Measurements from ENCODE around the gene RPL28. TPM values are rescaled to one million over a fixed set of nuclear protein-coding genes. Genes with fewer than 3 reads are reported as not detected.

Gene RPL28
- total RNA-seq, 1 experiment from 2014 or later: 2,505 TPM

GRCh38 chr19:55345818-55346724 is 39.7 kb upstream of the RPL28 start:
- DNase-seq (ENCODE audit: low spot score) (no peak), ATAC-seq (no peak)
- peak overlapping the region; percentile 24; the same call in 1 of the 2 replicates for H3K27ac Mint-ChIP-seq
- no peaks in the 10 kb centered on the region for H3K9me3 Mint-ChIP-seq
- no peak overlapping the region for H3K4me3 Mint-ChIP-seq
- H3K27me3 Mint-ChIP-seq (ENCODE audit: low read depth): peaks cover 8% of the 10 kb centered on the region
- no peak for TF ChIP-seq NFATC4 (CRISPR knock-in tag; IDR thresholded peaks at IDR 0.05)
- TF ChIP-seq TEAD4 (CRISPR knock-in tag; IDR thresholded peaks at IDR 0.05): no peak
- TF ChIP-seq ZNF263 (CRISPR knock-in tag; IDR thresholded peaks at IDR 0.05; ENCODE audit: low read depth): no peak
- TF ChIP-seq USF2 (CRISPR knock-in tag; IDR thresholded peaks at IDR 0.05): no peak
- no peak for TF ChIP-seq NFE2L1 (CRISPR knock-in tag; IDR thresholded peaks at IDR 0.05)
- TF ChIP-seq NR1H2 (CRISPR knock-in tag; IDR thresholded peaks at IDR 0.05): no peak
- TF ChIP-seq, protein P1, sequence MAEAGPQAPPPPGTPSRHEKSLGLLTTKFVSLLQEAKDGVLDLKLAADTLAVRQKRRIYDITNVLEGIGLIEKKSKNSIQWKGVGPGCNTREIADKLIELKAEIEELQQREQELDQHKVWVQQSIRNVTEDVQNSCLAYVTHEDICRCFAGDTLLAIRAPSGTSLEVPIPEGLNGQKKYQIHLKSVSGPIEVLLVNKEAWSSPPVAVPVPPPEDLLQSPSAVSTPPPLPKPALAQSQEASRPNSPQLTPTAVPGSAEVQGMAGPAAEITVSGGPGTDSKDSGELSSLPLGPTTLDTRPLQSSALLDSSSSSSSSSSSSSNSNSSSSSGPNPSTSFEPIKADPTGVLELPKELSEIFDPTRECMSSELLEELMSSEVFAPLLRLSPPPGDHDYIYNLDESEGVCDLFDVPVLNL (CRISPR knock-in tag; IDR thresholded peaks at IDR 0.05; ENCODE audit: borderline replicate concordance, low read depth): no peak
- TF ChIP-seq, protein P2, sequence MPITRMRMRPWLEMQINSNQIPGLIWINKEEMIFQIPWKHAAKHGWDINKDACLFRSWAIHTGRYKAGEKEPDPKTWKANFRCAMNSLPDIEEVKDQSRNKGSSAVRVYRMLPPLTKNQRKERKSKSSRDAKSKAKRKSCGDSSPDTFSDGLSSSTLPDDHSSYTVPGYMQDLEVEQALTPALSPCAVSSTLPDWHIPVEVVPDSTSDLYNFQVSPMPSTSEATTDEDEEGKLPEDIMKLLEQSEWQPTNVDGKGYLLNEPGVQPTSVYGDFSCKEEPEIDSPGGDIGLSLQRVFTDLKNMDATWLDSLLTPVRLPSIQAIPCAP (CRISPR knock-in tag; IDR thresholded peaks at IDR 0.05): no peak
- TF ChIP-seq, protein P3, sequence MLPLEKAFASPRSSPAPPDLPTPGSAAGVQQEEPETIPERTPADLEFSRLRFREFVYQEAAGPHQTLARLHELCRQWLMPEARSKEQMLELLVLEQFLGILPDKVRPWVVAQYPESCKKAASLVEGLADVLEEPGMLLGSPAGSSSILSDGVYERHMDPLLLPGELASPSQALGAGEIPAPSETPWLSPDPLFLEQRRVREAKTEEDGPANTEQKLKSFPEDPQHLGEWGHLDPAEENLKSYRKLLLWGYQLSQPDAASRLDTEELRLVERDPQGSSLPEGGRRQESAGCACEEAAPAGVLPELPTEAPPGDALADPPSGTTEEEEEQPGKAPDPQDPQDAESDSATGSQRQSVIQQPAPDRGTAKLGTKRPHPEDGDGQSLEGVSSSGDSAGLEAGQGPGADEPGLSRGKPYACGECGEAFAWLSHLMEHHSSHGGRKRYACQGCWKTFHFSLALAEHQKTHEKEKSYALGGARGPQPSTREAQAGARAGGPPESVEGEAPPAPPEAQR (CRISPR knock-in tag; IDR thresholded peaks at IDR 0.05): no peak
- TF ChIP-seq ZNF423 (CRISPR knock-in tag; IDR thresholded peaks at IDR 0.05): no peak
- TF ChIP-seq, protein P4, sequence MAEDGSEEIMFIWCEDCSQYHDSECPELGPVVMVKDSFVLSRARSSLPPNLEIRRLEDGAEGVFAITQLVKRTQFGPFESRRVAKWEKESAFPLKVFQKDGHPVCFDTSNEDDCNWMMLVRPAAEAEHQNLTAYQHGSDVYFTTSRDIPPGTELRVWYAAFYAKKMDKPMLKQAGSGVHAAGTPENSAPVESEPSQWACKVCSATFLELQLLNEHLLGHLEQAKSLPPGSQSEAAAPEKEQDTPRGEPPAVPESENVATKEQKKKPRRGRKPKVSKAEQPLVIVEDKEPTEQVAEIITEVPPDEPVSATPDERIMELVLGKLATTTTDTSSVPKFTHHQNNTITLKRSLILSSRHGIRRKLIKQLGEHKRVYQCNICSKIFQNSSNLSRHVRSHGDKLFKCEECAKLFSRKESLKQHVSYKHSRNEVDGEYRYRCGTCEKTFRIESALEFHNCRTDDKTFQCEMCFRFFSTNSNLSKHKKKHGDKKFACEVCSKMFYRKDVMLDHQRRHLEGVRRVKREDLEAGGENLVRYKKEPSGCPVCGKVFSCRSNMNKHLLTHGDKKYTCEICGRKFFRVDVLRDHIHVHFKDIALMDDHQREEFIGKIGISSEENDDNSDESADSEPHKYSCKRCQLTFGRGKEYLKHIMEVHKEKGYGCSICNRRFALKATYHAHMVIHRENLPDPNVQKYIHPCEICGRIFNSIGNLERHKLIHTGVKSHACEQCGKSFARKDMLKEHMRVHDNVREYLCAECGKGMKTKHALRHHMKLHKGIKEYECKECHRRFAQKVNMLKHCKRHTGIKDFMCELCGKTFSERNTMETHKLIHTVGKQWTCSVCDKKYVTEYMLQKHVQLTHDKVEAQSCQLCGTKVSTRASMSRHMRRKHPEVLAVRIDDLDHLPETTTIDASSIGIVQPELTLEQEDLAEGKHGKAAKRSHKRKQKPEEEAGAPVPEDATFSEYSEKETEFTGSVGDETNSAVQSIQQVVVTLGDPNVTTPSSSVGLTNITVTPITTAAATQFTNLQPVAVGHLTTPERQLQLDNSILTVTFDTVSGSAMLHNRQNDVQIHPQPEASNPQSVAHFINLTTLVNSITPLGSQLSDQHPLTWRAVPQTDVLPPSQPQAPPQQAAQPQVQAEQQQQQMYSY (CRISPR knock-in tag; IDR thresholded peaks at IDR 0.05): no peak
- TF ChIP-seq, protein P5, sequence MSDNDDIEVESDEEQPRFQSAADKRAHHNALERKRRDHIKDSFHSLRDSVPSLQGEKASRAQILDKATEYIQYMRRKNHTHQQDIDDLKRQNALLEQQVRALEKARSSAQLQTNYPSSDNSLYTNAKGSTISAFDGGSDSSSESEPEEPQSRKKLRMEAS (CRISPR knock-in tag; IDR thresholded peaks at IDR 0.05): no peak
- no peak for TF ChIP-seq ZNF121 (CRISPR knock-in tag; IDR thresholded peaks at IDR 0.05)
- POLR2A ChIA-PET: no interaction called here
- CTCF ChIA-PET: interaction anchor here (0.6 to 1.7 kb wide), 3 partner anchors 19 to 72 kb away, joined by 3 to 6 read pairs (median 3); no protein-coding TSS in a partner anchor
- H3K4me1 Mint-ChIP-seq: peaks cover 47% of the 10 kb centered on the region
- peaks cover 28% of the 10 kb centered on the region for H3K36me3 Mint-ChIP-seq

- ChIA-PET POLR2A (no interaction called here), CTCF (interaction anchor here (1.0 to 3.4 kb wide), 3 partner anchors 8 to 71 kb away, joined by 3 to 30 read pairs (median 6); partner anchors contain the start of gene KMT5C)
- H3K36me3 Mint-ChIP-seq: peaks cover 22% of the 10 kb centered on the region
- no peak overlapping the region for H3K27ac Mint-ChIP-seq
- H3K27me3 Mint-ChIP-seq (ENCODE audit: low read depth): peaks cover 16% of the 10 kb centered on the region
- ATAC-seq (no peak), DNase-seq (ENCODE audit: low spot score) (no peak)
- TF ChIP-seq TP53 (CRISPR knock-in tag; IDR thresholded peaks at IDR 0.05): no peak
- no peaks in the 10 kb centered on the region for H3K9me3 Mint-ChIP-seq
- peaks cover 47% of the 10 kb centered on the region for H3K4me1 Mint-ChIP-seq
- H3K4me3 Mint-ChIP-seq: no peak overlapping the region
These were observed 38.8 kb upstream of the RPL28 start for GRCh38 chr19:55346725-55347441.
